ENCODE results near the gene RAB23. TPM values are rescaled to one million over a fixed set of nuclear protein-coding genes. Genes with fewer than 3 reads are reported as not detected.

Gene RAB23
- total RNA-seq, 1 donor from 2014 or later = 11.3 TPM

GRCh38 chr6:57220083-57220703, 1.9 kb downstream of the RAB23 start:
- no peak for TF ChIP-seq CTCF (IDR thresholded peaks at IDR 0.05)
- no peaks in the 10 kb centered on the region for H3K27me3 ChIP-seq (ENCODE audit: low read depth)
- ATAC-seq (no peak), DNase-seq (no peak)
- H3K4me3 ChIP-seq = no peak overlapping the region
- intact Hi-C loops (cut with DNase I) = no loop called here
- H3K27ac ChIP-seq = no peak overlapping the region
- no peaks in the 10 kb centered on the region for H3K4me1 ChIP-seq
- no peaks in the 10 kb centered on the region for H3K36me3 ChIP-seq
- H3K9me3 ChIP-seq = no peaks in the 10 kb centered on the region

DNA sequence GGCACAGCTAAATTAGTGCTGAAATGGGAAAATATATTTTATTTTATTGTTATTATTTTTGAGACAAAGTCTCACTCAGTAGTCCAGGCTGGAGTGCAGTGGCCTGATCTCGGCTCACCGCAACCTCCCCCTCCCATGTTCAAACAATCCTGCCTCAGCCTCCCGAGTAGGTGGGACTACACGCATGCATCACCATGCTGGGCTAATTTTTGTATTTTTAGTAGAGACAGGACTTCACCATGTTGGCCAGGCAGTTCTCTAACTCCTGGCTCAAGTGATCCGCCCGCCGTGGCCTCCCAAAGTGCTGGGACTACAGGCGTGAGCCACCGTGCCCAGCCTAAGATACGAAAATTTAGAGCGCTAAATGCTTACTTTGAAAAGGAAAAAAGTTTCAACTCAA, 4.8 kb downstream of the RAB23 start:
- TF ChIP-seq CTCF (IDR thresholded peaks at IDR 0.05) = no peak
- Histone ChIP-seq H3K4me3 (no peak overlapping the region), H3K36me3 (no peaks in the 10 kb centered on the region), H3K4me1 (no peaks in the 10 kb centered on the region), H3K9me3 (no peaks in the 10 kb centered on the region), H3K27ac (no peak overlapping the region), H3K27me3 (ENCODE audit: low read depth) (no peaks in the 10 kb centered on the region)
- DNase-seq (no peak), ATAC-seq (no peak)
- intact Hi-C loops (cut with DNase I) = no loop called here

GRCh38 chr6:57216235-57217101, 5.6 kb downstream of the RAB23 start:
- DNase-seq (no peak), ATAC-seq (no peak)
- no peaks in the 10 kb centered on the region for H3K27me3 ChIP-seq (ENCODE audit: low read depth)
- intact Hi-C loops (cut with DNase I) = no loop called here
- H3K4me1 ChIP-seq = no peaks in the 10 kb centered on the region
- H3K4me3 ChIP-seq = no peak overlapping the region
- TF ChIP-seq CTCF (IDR thresholded peaks at IDR 0.05) = no peak
- H3K27ac ChIP-seq = no peak overlapping the region
- no peaks in the 10 kb centered on the region for H3K9me3 ChIP-seq
- no peaks in the 10 kb centered on the region for H3K36me3 ChIP-seq

DNA sequence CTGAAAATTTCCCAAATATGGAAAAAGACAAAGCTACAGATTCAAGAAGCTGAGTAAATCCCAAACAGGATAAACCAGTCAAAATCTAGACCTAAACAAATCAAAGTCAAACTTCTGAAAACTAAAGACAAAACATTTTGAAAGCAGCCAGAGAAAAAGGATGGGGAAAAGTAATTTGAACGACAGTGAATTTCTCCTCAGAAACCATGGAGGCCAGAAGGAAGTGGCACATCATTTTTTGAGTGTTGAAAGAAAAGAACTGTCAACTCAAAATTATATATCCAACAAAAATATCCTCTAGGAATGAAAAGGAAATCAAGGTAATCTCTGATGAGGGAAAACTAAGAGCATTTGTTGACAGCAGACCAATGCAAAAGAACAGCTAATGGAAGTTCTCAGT, 6.8 kb downstream of the RAB23 start:
- ATAC-seq (no peak), DNase-seq (no peak)
- no peaks in the 10 kb centered on the region for H3K36me3 ChIP-seq
- no peaks in the 10 kb centered on the region for H3K27me3 ChIP-seq (ENCODE audit: low read depth)
- no peaks in the 10 kb centered on the region for H3K4me1 ChIP-seq
- H3K27ac ChIP-seq = no peak overlapping the region
- no peaks in the 10 kb centered on the region for H3K9me3 ChIP-seq
- no peak for TF ChIP-seq CTCF (IDR thresholded peaks at IDR 0.05)
- intact Hi-C loops (cut with DNase I) = no loop called here
- H3K4me3 ChIP-seq = no peak overlapping the region

- no peaks in the 10 kb centered on the region for H3K9me3 ChIP-seq
- DNase-seq (no peak), ATAC-seq (no peak)
- no peak overlapping the region for H3K4me3 ChIP-seq
- no peaks in the 10 kb centered on the region for H3K36me3 ChIP-seq
- intact Hi-C loops (cut with DNase I) = no loop called here
- no peaks in the 10 kb centered on the region for H3K27me3 ChIP-seq (ENCODE audit: low read depth)
- H3K27ac ChIP-seq = no peak overlapping the region
- no peak for TF ChIP-seq CTCF (IDR thresholded peaks at IDR 0.05)
- no peaks in the 10 kb centered on the region for H3K4me1 ChIP-seq
Measured at GRCh38 chr6:57210060-57210459, 12.0 kb downstream of the RAB23 start.
